H1 (cell line): ENCODE measurements around the gene PARD6B. TPM values are rescaled to one million over a fixed set of nuclear protein-coding genes. Genes with fewer than 3 reads are reported as not detected.
"Not testable (repeated sequence)": the region's sequence is repeated elsewhere in the genome, so short reads cannot be mapped to it uniquely, and the experiment has no call there.

Experiments
- CTCF ChIA-PET: fragments of 300-600 bp; sonication (Branson Sonifier 250); formaldehyde crosslinking; loops from one replicate; lab custom pipeline; 2021; ENCODE audit not compliant: partially characterized antibody; lab: Charles Lee
- POLR2A ChIA-PET: fragments of 300-600 bp; sonication (Branson Sonifier 250); formaldehyde crosslinking; loops from one replicate; lab custom pipeline; 2021; ENCODE audit warnings: inconsistent platforms; ENCODE audit not compliant: partially characterized antibody; lab: Charles Lee
- DNase-seq, 2 experiments: peaks; one replicate each; pipeline versions ENCODE4 v3.0.0 to v3.0.0-alpha.2; 2010 to 2022; ENCODE audit warnings: low spot score in 2 of 2, low read depth in 1 of 2, mixed read lengths in 1 of 2
- FAIRE-seq: peaks from 2 replicates; lab custom pipeline; 2011; peaks lifted over from hg19 to GRCh38; lab: Jason Lieb, UNC
- H2AFZ ChIP-seq: 2 replicates; pipeline ENCODE4 v1.8.1; 2012; ENCODE audit warnings: low read length, inconsistent platforms
- H2AK5ac ChIP-seq: 2 replicates; pipeline ENCODE4 v1.6.1; 2013; ENCODE audit warnings: low read depth, low read length
- H2BK120ac ChIP-seq: replicated peaks from 2 replicates; pipeline ENCODE3; 2013; ENCODE audit warnings: low read depth, low read length, inconsistent platforms
- H2BK12ac ChIP-seq: 2 replicates; pipeline ENCODE4 v1.6.1; 2013; ENCODE audit warnings: low read depth, low read length
- H2BK15ac ChIP-seq: 2 replicates; pipeline ENCODE4 v1.6.1; 2013; ENCODE audit warnings: low read length
- H2BK20ac ChIP-seq: 2 replicates; pipeline ENCODE4 v1.6.1; 2013; ENCODE audit warnings: low read length
- H2BK5ac ChIP-seq: 2 replicates; pipeline ENCODE4 v1.6.1; 2013; ENCODE audit warnings: low read depth, low read length
- H3K14ac ChIP-seq: 2 replicates; pipeline ENCODE4 v1.6.1; 2013; ENCODE audit warnings: inconsistent platforms; ENCODE audit not compliant: insufficient read length
- H3K18ac ChIP-seq: 2 replicates; pipeline ENCODE4 v1.6.1; 2013; ENCODE audit warnings: low read length; ENCODE audit errors: extremely low read depth
- H3K23ac ChIP-seq: 2 replicates; pipeline ENCODE4 v1.6.1; 2013; ENCODE audit warnings: inconsistent platforms; ENCODE audit not compliant: insufficient read length
- H3K23me2 ChIP-seq: 2 replicates; pipeline ENCODE4 v1.6.1; 2013; ENCODE audit warnings: low read depth, low read length
- H3K27ac ChIP-seq: 2 replicates; pipeline ENCODE4 v1.6.1; 2011; ENCODE audit warnings: low read depth, low read length, inconsistent platforms
- H3K27me3 ChIP-seq, 4 experiments: replicated peaks in 1 of 4; 1 replicate in 1 of 4; 2 replicates in 3 of 4; pipeline versions ENCODE4 v1.6.1 to v1.8.1; 2011 to 2013; ENCODE audit warnings: low read length in 3 of 4, mild to moderate bottlenecking in 3 of 4, inconsistent platforms in 2 of 4, mixed read lengths in 2 of 4, moderate library complexity in 1 of 4; ENCODE audit not compliant: control insufficient read depth in 3 of 4, insufficient read depth in 3 of 4; ENCODE audit errors: extremely low read depth in 1 of 4
- H3K36me3 ChIP-seq, 4 experiments: 2 replicates each; pipeline versions ENCODE4 v1.6.1 to v1.8.1; 2011 to 2013; ENCODE audit warnings: mild to moderate bottlenecking in 4 of 4, low read length in 3 of 4, moderate library complexity in 2 of 4, control low read depth in 1 of 4, inconsistent platforms in 1 of 4; ENCODE audit not compliant: insufficient read depth in 4 of 4, control insufficient read depth in 2 of 4
- H3K4ac ChIP-seq: replicated peaks from 2 replicates; pipeline ENCODE3; 2013; ENCODE audit warnings: low read length, low read depth, mixed read lengths, inconsistent platforms; ENCODE audit not compliant: insufficient read length
- H3K4me1 ChIP-seq, 4 experiments: replicated peaks in 1 of 4; 1 replicate in 1 of 4; 2 replicates in 3 of 4; pipeline versions ENCODE4 v1.6.1 to v1.8.1; 2011 to 2013; ENCODE audit warnings: low read length in 3 of 4, inconsistent platforms in 2 of 4, mixed read lengths in 1 of 4; ENCODE audit not compliant: insufficient read depth in 4 of 4, control insufficient read depth in 3 of 4
- H3K4me2 ChIP-seq, 2 experiments: 2 replicates each; pipeline versions ENCODE4 v1.6.1 to v1.8.1; 2011 to 2013; ENCODE audit warnings: low read depth in 2 of 2, low read length in 2 of 2, control low read depth in 1 of 2, inconsistent platforms in 1 of 2, mild to moderate bottlenecking in 1 of 2; ENCODE audit not compliant: insufficient read depth in 1 of 2
- H3K4me3 ChIP-seq, 4 experiments: fragments of 200-600, 300-600 bp in 1 of 4; sonication (generic), shearing (Covaris generic), sonication (Bioruptor Twin) in 1 of 4; 2 replicates each; pipeline versions ENCODE4 v1.5.1 to v1.8.1; 2011 to 2016; ENCODE audit warnings: low read length in 4 of 4, low read depth in 3 of 4, control low read depth in 2 of 4, inconsistent platforms in 2 of 4, mild to moderate bottlenecking in 2 of 4, mixed read lengths in 1 of 4, moderate library complexity in 1 of 4; ENCODE audit not compliant: insufficient read depth in 2 of 4; ENCODE audit errors: extremely low read depth in 1 of 4
- H3K56ac ChIP-seq: replicated peaks from 2 replicates; pipeline ENCODE3; 2013; ENCODE audit warnings: low read depth, mild to moderate bottlenecking, mixed read lengths, low read length, inconsistent platforms; ENCODE audit not compliant: insufficient read length
- H3K79me1 ChIP-seq: 2 replicates; pipeline ENCODE4 v1.6.1; 2013; ENCODE audit warnings: low read depth, low read length, control low read depth
- H3K79me2 ChIP-seq, 2 experiments: 2 replicates each; pipeline versions ENCODE4 v1.6.1 to v1.8.1; 2012 to 2013; ENCODE audit warnings: low read length in 2 of 2, mild to moderate bottlenecking in 2 of 2, inconsistent platforms in 1 of 2; ENCODE audit not compliant: insufficient read depth in 2 of 2, control insufficient read depth in 1 of 2
- H3K9ac ChIP-seq, 4 experiments: replicated peaks in 1 of 4; 1 replicate in 1 of 4; 2 replicates in 3 of 4; pipeline versions ENCODE4 v1.6.1 to v1.8.1; 2011 to 2013; ENCODE audit warnings: low read depth in 3 of 4, low read length in 3 of 4, control low read depth in 2 of 4, mild to moderate bottlenecking in 2 of 4, moderate library complexity in 2 of 4, inconsistent platforms in 1 of 4; ENCODE audit errors: extremely low read depth in 1 of 4
- H3K9me3 ChIP-seq, 2 experiments: 2 replicates each; pipeline versions ENCODE4 v1.6.1 to v1.8.1; 2012 to 2013; ENCODE audit warnings: mild to moderate bottlenecking in 2 of 2, moderate library complexity in 2 of 2, control low read depth in 1 of 2, inconsistent platforms in 1 of 2, low read depth in 1 of 2, low read length in 1 of 2, mixed read lengths in 1 of 2; ENCODE audit not compliant: insufficient read depth in 2 of 2
- H4K20me1 ChIP-seq, 2 experiments: replicated peaks in 1 of 2; 2 replicates each; pipeline versions ENCODE3 to v1.8.1; 2011 to 2013; ENCODE audit warnings: inconsistent platforms in 2 of 2, low read length in 2 of 2, mild to moderate bottlenecking in 1 of 2; ENCODE audit not compliant: insufficient read depth in 2 of 2, control insufficient read depth in 1 of 2
- H4K5ac ChIP-seq: 2 replicates; pipeline ENCODE4 v1.6.1; 2013; ENCODE audit warnings: low read length, low read depth, mixed read lengths, inconsistent platforms; ENCODE audit not compliant: insufficient read length
- H4K8ac ChIP-seq: 2 replicates; pipeline ENCODE4 v1.8.0; 2013; ENCODE audit warnings: mild to moderate bottlenecking, moderate library complexity, low read length, inconsistent platforms; ENCODE audit not compliant: insufficient read depth; ENCODE audit errors: extremely low read depth
- H4K91ac ChIP-seq: replicated peaks from 2 replicates; pipeline ENCODE3; 2013; ENCODE audit warnings: low read length, mixed read lengths, inconsistent platforms; ENCODE audit not compliant: insufficient read length
- WGBS, 2 experiments: shearing (Covaris generic) in 1 of 2; methylation state at CpG; one replicate each; pipeline versions ENCODE4 v1.1.6 to v1.1.7; 2013 to 2015; ENCODE audit warnings: low lambda C conversion rate in 2 of 2, mixed read lengths in 2 of 2, inconsistent platforms in 1 of 2, low coverage in 1 of 2, missing lambda C conversion rate in 1 of 2; ENCODE audit not compliant: insufficient replicate concordance in 2 of 2, insufficient coverage in 1 of 2, insufficient read length in 1 of 2; ENCODE audit errors: extremely low coverage in 1 of 2, missing lambda C conversion rate in 1 of 2; 5-methylcytosine and 5-hydroxymethylcytosine counted together
- polyA plus RNA-seq, 7 experiments: library from polyadenylated mRNA; depleted of rRNA in 3 of 7; stranded (reverse) in 5 of 7; unstranded in 2 of 7; fragments of >200 nt in 5 of 7; fragments of 200-250 nt in 2 of 7; gene quantifications; 1 replicate in 5 of 7; 2 replicates in 1 of 7; 4 replicates in 1 of 7; pipeline versions ENCODE4 v1.2.1 to v1.2.3, GENCODE V29; 2011 to 2013; ENCODE audit warnings: missing spikeins in 2 of 7, mixed read lengths in 2 of 7
- total RNA-seq: library from RNA; stranded (reverse); fragmentation: NEBNext Ultra II Directional; extraction: Animal tissue kit (Norgen Biotek cat#: 25700); gene quantifications from 2 replicates; pipeline ENCODE4 v1.2.1, GENCODE V29; 2021

PARD6B gene
- total and polyA plus RNA-seq, 2 of the 8 experiments (the other 6 are each of a cell fraction or from before 2014, with no cell fraction given) = 5.2 to 34.1 TPM

GRCh38 chr20:50800986-50801746 lies 69.8 kb downstream of the PARD6B start:
- not testable (repeated sequence) for H3K14ac ChIP-seq, H3K27ac ChIP-seq, H4K5ac ChIP-seq, H4K20me1 ChIP-seq, H2AK5ac ChIP-seq, H3K4me3 ChIP-seq, H4K91ac ChIP-seq, H3K4ac ChIP-seq, H2BK20ac ChIP-seq, H3K27me3 ChIP-seq, DNase-seq, H3K9ac ChIP-seq, H3K23ac ChIP-seq, H2AFZ ChIP-seq, H3K56ac ChIP-seq, H2BK12ac ChIP-seq, H3K36me3 ChIP-seq, H3K18ac ChIP-seq, H3K79me1 ChIP-seq, H3K9me3 ChIP-seq, H2BK5ac ChIP-seq, H3K23me2 ChIP-seq, H2BK15ac ChIP-seq, H2BK120ac ChIP-seq, H4K8ac ChIP-seq, FAIRE-seq, H3K4me2 ChIP-seq, H3K79me2 ChIP-seq
- WGBS, 2 experiments = 87% methylated on average over 13 of the region's 13 CpGs; no CpG with 5 or more reads in 1 of the 2 experiments
- peaks cover 0 to 13% (median 3%) of the 10 kb centered on the region in 4 experiments; a peak in 5 of 7 replicates for H3K4me1 ChIP-seq
- ChIA-PET POLR2A (interaction anchor here (1.0 to 3.2 kb wide), 3 partner anchors 86 to 128 kb away, joined by 3 to 12 read pairs (median 3); no protein-coding TSS in a partner anchor), CTCF (interaction anchor here (1.0 to 1.6 kb wide), 5 partner anchors 10 to 186 kb away, joined by 3 to 6 read pairs (median 4); no protein-coding TSS in a partner anchor)
